ENCODE results near the gene RNF213.

The RNF213 gene

GRCh38 chr17:80387071-80387470, 126.4 kb downstream of the RNF213 start:
- Histone ChIP-seq H2AFZ (ENCODE audit: low read depth, low read length, severe bottlenecking) (no peak overlapping the region), H3K27me3 (ENCODE audit: low read length) (no peaks in the 10 kb centered on the region), H4K20me1 (ENCODE audit: low read depth, low read length) (no peaks in the 10 kb centered on the region), H3K9me3 (ENCODE audit: insufficient read depth, low read length) (no peaks in the 10 kb centered on the region), H3K9ac (ENCODE audit: low read length) (no peak overlapping the region), H3K27ac (ENCODE audit: low read depth, low read length) (no peak overlapping the region), H3F3A (ENCODE audit: insufficient read depth) (no peaks in the 10 kb centered on the region), H3K9me2 (replicated peaks; ENCODE audit: insufficient read depth, low read length) (no peaks in the 10 kb centered on the region), H3K79me2 (ENCODE audit: insufficient read depth, low read length) (no peaks in the 10 kb centered on the region), H3K4me2 (ENCODE audit: low read depth, low read length, poor library complexity, severe bottlenecking) (no peak overlapping the region), H3K36me3 (ENCODE audit: low read length) (no peaks in the 10 kb centered on the region), H3K4me3 (ENCODE audit: insufficient read depth, low read length, poor library complexity, severe bottlenecking) (no peak overlapping the region)
- TF ChIP-seq EZH2phosphoT487 (conservative IDR thresholded peaks at IDR 0.05; ENCODE audit: low read length) (no peak), CTCF (IDR thresholded peaks at IDR 0.05; ENCODE audit: insufficient read depth, low read length, poor library complexity, severe bottlenecking) (no peak)

GRCh38 chr17:80388175-80388574, 127.5 kb downstream of the RNF213 start:
- TF ChIP-seq CTCF (IDR thresholded peaks at IDR 0.05; ENCODE audit: insufficient read depth, low read length, poor library complexity, severe bottlenecking) (no peak), EZH2phosphoT487 (conservative IDR thresholded peaks at IDR 0.05; ENCODE audit: low read length) (no peak)
- Histone ChIP-seq H3K4me3 (ENCODE audit: insufficient read depth, low read length, poor library complexity, severe bottlenecking) (no peak overlapping the region), H4K20me1 (ENCODE audit: low read depth, low read length) (no peaks in the 10 kb centered on the region), H3K36me3 (ENCODE audit: low read length) (no peaks in the 10 kb centered on the region), H3K27me3 (ENCODE audit: low read length) (no peaks in the 10 kb centered on the region), H3K79me2 (ENCODE audit: insufficient read depth, low read length) (no peaks in the 10 kb centered on the region), H3K27ac (ENCODE audit: low read depth, low read length) (no peak overlapping the region), H3K9me2 (replicated peaks; ENCODE audit: insufficient read depth, low read length) (no peaks in the 10 kb centered on the region), H2AFZ (ENCODE audit: low read depth, low read length, severe bottlenecking) (no peak overlapping the region), H3K9me3 (ENCODE audit: insufficient read depth, low read length) (no peaks in the 10 kb centered on the region), H3K9ac (ENCODE audit: low read length) (no peak overlapping the region), H3F3A (ENCODE audit: insufficient read depth) (no peaks in the 10 kb centered on the region), H3K4me2 (ENCODE audit: low read depth, low read length, poor library complexity, severe bottlenecking) (no peak overlapping the region)

- H3K36me3 ChIP-seq (ENCODE audit: low read length) = no peaks in the 10 kb centered on the region
- TF ChIP-seq EZH2phosphoT487 (conservative IDR thresholded peaks at IDR 0.05; ENCODE audit: low read length) (no peak), CTCF (IDR thresholded peaks at IDR 0.05; ENCODE audit: insufficient read depth, low read length, poor library complexity, severe bottlenecking) (no peak)
- no peak overlapping the region for H3K4me3 ChIP-seq (ENCODE audit: insufficient read depth, low read length, poor library complexity, severe bottlenecking)
- no peaks in the 10 kb centered on the region for H3K79me2 ChIP-seq (ENCODE audit: insufficient read depth, low read length)
- no peaks in the 10 kb centered on the region for H3K9me3 ChIP-seq (ENCODE audit: insufficient read depth, low read length)
- no peak overlapping the region for H3K27ac ChIP-seq (ENCODE audit: low read depth, low read length)
- H3K9ac ChIP-seq (ENCODE audit: low read length) = no peak overlapping the region
- no peak overlapping the region for H2AFZ ChIP-seq (ENCODE audit: low read depth, low read length, severe bottlenecking)
- H3K27me3 ChIP-seq (ENCODE audit: low read length) = no peaks in the 10 kb centered on the region
- H4K20me1 ChIP-seq (ENCODE audit: low read depth, low read length) = no peaks in the 10 kb centered on the region
- no peaks in the 10 kb centered on the region for H3K9me2 ChIP-seq (replicated peaks; ENCODE audit: insufficient read depth, low read length)
- no peak overlapping the region for H3K4me2 ChIP-seq (ENCODE audit: low read depth, low read length, poor library complexity, severe bottlenecking)
- no peaks in the 10 kb centered on the region for H3F3A ChIP-seq (ENCODE audit: insufficient read depth)
Observed at GRCh38 chr17:80388601-80389000, 127.9 kb downstream of the RNF213 start.

Measured in SU-DHL-6 (cell line).